HG02610 (cell line): ENCODE measurements around the gene SH3GL3.

Source experiments
- ATAC-seq: cut with Tn5 transposase; IDR thresholded peaks from one replicate; pipeline ENCODE4 v1.9.1; 2021; ENCODE audit warnings: mild to moderate bottlenecking, moderate library complexity; ENCODE audit not compliant: unreplicated experiment

SH3GL3 gene

GRCh38 chr15:83446904-83447709 is at the start of gene SH3GL3:
TSS of gene SH3GL3 (plus strand) at chr15:83447341. CDS start at chr15:83447534, 193 bp downstream.
- no peak for ATAC-seq

DNA sequence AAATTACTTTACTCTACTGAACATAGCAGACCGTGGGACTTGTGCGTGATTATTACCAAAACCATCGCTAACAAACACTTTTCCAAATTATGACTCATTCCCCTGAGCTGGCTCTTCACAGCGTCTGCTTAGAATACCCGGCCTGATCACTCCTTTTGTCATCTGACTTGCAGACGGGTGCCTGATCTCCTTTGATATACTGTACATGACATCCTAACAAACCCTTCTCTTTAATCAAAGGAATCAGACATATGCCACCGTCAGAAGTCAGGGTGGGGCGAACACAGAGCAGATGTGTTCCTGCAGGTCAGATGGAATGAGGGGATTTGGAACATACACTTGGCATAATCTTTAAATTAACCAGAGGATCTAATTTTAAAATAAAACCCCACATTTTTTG is 48.5 kb upstream of the SH3GL3 start:
- ATAC-seq, result no peak

GRCh38 chr15:83404121-83404520 is 43.0 kb upstream of the SH3GL3 start:
- no peak for ATAC-seq

- no peak for ATAC-seq
Measured at GRCh38 chr15:83410532-83410931, 36.6 kb upstream of the SH3GL3 start.

GRCh38 chr15:83413054-83413719 is 34.0 kb upstream of the SH3GL3 start:
- peak; percentile 82 for ATAC-seq

DNA sequence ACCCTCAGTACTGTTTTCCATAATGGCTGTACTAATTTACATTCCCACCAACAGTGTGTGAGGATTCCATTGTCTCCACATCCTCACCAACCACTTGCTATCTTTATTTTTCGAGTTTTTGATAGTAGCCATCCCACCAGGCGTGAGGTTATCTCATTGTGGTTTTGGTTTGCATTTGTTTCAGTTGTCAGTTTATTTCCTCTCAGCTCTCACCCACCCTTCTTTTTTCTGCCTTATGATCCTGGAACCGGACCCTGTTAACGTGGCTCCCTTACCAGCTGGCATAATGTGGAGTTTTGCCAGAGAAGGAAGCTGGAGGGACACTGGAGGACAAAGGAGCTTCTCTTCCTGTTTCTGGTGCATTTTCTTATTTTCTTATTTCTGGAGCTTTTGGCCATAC is 25.1 kb upstream of the SH3GL3 start:
- ATAC-seq, result no peak

DNA sequence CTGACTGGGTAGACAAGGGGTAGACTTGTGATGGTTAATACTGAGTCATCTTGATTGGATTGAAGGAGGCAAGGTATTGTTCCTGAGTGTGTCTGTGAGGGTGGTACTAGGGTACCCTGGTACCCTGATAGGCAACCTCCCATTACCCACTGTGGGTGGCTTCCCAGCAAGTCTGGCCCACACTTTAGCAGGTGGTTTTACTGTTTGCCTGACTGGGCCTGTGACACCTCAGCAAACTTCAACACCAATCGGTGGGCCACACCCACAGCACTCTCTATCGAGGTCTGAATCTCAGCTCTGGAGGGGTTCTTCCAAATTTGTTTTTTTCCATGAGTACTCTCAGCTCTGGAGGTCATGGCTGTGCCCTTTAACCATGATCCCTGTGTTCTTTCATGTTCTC is 24.6 kb upstream of the SH3GL3 start:
- no peak for ATAC-seq

GRCh38 chr15:83424101-83424500 is 23.0 kb upstream of the SH3GL3 start:
- ATAC-seq, result no peak

DNA sequence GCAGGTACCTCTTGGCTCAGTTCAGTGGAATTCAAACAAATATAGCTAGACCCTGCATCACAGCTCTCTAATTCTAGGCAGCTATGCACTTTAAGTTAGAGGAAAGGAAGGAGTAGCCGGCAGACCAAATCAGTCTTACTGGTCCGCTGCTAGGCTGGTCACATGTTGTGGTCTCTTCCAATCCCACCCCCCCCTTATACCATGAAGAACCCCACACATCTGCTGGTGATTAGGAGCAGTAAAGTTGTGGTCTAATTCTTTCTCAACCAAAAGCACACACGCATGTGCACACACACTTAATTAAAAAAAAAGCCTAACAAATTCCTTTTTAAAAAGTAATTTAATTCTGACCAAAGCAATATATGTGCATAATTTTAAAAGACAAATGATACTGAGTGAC is 16.7 kb upstream of the SH3GL3 start:
- ATAC-seq, result no peak

DNA sequence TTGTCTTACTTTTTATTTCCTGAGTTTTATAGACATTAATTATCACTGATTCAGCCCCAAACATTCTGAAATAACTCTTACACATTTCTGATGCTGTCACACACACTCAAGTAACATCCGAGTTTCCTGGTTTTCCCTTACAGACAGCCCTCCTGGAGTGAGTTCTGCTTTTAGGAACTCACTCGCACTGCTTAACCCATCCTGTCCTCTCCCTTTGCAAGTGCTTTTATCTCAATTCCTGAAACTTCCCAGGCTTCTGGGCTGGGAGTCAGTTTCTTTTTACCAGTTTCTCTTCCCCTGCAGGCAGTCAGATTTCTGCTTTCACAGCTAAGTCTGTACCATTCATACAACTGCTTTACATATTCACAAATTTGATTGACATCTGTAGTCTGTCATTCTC is 15.6 kb upstream of the SH3GL3 start:
- ATAC-seq, result no peak

- ATAC-seq, result no peak
Measured at GRCh38 chr15:83435202-83435601, 11.9 kb upstream of the SH3GL3 start.

DNA sequence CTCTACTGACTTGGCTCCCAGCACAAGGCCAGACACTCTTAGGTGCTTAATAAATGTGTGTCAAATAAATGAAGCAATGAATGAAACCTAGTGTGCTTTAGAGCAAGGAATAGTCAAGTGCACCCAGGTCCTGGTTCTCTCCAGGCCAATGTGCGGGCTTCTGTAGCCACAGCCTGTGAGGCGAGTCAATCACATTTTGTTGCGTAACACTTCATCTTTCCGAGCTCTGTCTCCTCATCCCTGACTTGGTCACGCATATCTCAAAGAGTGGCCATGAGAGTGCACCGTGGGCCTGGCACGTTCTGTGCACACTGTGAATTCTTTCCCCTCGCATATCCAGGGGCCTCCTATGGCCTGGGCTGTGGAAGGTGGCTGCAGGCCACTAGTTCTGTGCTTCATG is 11.4 kb upstream of the SH3GL3 start:
- no peak for ATAC-seq

DNA sequence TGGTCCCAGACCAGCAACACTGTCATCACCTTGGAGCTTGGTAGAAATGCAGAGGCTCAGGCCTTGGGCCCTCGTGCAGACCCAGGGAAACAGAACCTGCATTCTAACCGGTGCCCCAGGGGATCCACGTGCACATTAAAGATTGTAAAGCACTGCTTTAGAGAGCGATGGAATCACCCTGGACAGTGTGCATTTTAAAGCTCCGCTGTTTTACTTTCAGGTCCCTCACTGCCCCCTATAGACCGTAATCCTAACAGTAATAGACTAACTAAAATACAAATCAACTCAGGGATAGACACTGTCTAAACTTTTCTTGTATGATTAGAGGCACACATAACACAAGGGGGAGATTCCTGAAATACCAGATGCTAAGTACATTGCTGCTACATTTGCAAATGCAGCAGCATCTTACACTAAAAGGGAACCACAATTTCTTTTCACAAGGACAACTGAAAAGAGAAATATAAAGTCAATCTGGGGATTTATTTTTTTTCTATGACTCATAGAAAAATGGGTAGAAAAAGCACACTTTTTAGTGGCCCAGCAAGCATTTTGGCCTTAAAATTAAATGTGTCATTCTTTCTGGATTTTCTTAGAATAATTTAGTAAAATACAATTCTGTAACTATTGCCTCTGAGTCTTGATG is 10.5 kb upstream of the SH3GL3 start:
- ATAC-seq, result no peak

DNA sequence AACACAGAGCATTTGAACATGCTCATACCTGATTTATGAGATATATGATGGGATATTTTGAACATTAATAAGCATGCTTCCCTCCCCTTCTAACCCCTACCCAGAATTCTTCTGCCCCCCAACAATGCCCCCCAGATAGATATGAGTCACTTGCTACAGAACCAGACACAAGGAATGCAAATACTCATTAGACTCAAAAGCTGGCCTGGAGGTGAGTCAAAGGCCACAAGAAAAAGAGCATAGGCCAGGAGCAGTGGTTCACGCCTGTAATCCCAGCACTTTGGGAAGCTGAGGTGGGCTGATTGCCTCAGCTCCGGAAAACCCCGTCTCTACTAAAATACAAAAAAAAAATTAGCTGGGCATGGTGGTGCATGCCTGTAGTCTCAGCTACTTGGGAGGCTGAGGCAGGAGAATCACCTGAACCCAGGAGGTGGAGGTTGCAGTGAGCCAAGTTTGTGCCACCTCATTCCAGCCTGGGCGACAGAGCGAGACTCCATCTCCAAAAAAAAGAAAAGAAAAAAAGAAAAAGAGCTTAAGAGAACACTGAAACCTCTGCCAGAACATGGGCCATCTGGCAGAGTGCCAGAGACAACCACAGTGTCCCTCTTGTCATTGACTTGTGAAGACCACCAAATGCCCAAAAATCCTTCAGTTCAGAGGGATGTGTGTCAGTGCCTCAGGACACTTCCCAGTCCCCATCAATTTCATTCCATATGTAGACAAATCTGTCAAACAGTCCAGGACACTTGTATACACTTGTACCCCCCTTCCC is 3.9 kb upstream of the SH3GL3 start:
- ATAC-seq, result no peak

- ATAC-seq, result no peak
Measured at GRCh38 chr15:83444936-83445335, 2.2 kb upstream of the SH3GL3 start.

- no peak for ATAC-seq
Measured at GRCh38 chr15:83445643-83446042, 1.5 kb upstream of the SH3GL3 start.

DNA sequence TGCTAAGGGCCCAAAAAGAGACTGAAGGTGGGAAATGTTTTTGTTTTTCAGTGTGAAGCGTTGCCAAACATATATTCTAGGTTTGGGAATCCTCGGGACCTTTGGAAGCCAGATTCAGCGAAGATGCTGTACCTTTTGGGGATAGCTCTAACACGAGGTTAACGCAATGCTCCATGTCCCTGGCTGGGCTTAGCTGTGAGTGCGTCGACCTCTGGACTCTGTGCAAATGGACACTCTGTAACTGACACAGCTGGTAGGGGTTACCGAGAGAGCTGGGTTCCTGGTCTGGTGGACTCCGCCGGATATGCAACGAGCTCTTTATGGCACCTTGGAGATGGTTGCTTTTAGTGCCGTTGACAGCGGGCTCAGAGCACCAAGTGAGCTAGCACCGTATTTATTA is 724 bp upstream of the SH3GL3 start:
- ATAC-seq, result no peak

DNA sequence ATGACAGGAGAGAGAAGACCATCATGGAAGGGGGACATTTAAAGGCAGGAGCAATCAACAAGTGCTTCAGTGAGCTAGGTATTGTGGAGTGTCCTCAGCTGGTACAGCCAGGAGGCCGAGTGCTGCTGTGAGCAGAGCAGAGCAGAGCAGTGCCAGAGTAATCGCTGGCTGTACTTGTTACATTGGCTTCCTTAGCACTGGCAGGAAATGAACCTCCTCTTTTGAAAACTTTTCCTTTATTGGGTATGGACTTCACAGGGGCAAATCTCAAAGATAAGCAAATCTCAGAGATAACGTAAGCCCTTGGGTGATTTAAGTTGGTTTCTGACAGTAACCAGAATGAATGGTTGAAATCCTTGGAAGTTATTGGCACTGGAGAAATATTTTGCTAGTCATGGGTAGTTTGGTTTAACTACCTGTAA is 2.1 kb downstream of the SH3GL3 start:
- ATAC-seq, result no peak

- no peak for ATAC-seq
Measured at GRCh38 chr15:83449937-83450506, 2.9 kb downstream of the SH3GL3 start.

GRCh38 chr15:83457149-83457548 is 10.0 kb downstream of the SH3GL3 start:
- no peak for ATAC-seq

- ATAC-seq, result no peak
Measured at GRCh38 chr15:83458381-83458780, 11.2 kb downstream of the SH3GL3 start.
